GM20000 (cell line): ENCODE data around the gene HTRA2.

Experiments
- DNase-seq: peaks from one replicate; pipeline ENCODE4 v3.0.0; 2012; ENCODE audit warnings: low spot score
- CTCF ChIP-seq: IDR thresholded peaks from 2 replicates; pipeline ENCODE4 v1.5.1; 2012; ENCODE audit warnings: mild to moderate bottlenecking, control low read depth; ENCODE audit errors: extremely low read depth, missing control alignments

The HTRA2 gene

GRCh38 chr2:74564222-74564621 is 34.5 kb downstream of the HTRA2 start:
- TF ChIP-seq CTCF = no peak
- DNase-seq = no peak

GRCh38 chr2:74566076-74566753 is 36.5 kb downstream of the HTRA2 start:
- no peak for TF ChIP-seq CTCF
- DNase-seq = no peak

GRCh38 chr2:74566754-74567085 is 37.0 kb downstream of the HTRA2 start:
- no peak for DNase-seq
- no peak for TF ChIP-seq CTCF

- no peak for TF ChIP-seq CTCF
- no peak for DNase-seq
Observed at GRCh38 chr2:74567881-74568280, 38.1 kb downstream of the HTRA2 start.

- TF ChIP-seq CTCF = no peak
- DNase-seq = no peak
Observed at GRCh38 chr2:74569686-74570085, 40.0 kb downstream of the HTRA2 start.

- DNase-seq = peak; percentile 69
- TF ChIP-seq CTCF = no peak
Observed at GRCh38 chr2:74571058-74571457, 41.3 kb downstream of the HTRA2 start.

GRCh38 chr2:74572178-74572925 is 42.6 kb downstream of the HTRA2 start:
- TF ChIP-seq CTCF = no peak
- DNase-seq = no peak
